Measurements from ENCODE around the gene LIN9. TPM values are rescaled to one million over a fixed set of nuclear protein-coding genes. Genes with fewer than 3 reads are reported as not detected.

The LIN9 gene
- total and polyA plus RNA-seq, 2 of the 8 experiments (the other 6 are each of a cell fraction or from before 2014, with no cell fraction given): 5.6 to 12.6 TPM

DNA sequence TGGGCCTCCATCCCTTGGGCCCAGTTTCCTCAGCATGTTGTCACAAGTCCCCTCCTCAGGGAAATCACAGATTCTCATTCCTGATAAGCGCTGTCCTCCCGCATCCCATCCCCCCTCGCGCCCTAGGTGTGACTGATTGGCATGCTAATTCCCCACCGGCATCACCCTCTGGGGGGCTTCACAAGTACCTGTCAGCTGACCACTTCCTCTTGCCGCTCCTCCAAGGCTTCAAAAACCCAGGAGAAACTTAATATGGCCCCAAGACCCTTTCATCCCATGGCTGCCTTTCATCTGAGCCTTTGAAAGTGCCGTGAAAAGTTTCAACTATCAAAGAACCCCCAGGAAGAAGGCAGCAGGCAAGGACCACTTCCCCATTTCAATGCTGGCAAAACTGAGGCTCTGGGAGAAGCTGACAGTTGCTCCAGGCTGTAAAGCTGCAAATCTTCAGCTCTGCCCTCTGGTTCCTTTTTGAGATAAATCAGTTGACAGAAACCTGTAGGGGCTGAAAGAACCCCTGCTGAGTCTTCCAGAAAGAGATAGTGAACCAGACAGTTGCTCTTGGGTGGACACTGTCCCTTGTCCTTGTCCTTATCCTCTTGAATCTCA, 98.3 kb downstream of the LIN9 start (continued):
- TF ChIP-seq TEAD4 (IDR thresholded peaks at IDR 0.05; ENCODE audit: low read depth, low read length): peak; percentile 30; the same call in 1 of the 2 replicates
- no peak for TF ChIP-seq SP2 (IDR thresholded peaks at IDR 0.05; ENCODE audit: low read length)
- no peak for TF ChIP-seq NRF1 (IDR thresholded peaks at IDR 0.05; ENCODE audit: low read depth, low read length)
- TF ChIP-seq YY1 (IDR thresholded peaks at IDR 0.05; ENCODE audit: low read depth, low read length): 0 out of 2 replicates have a peak, but pooled peaks have one; percentile 9
- no peak for TF ChIP-seq TCF12 (IDR thresholded peaks at IDR 0.05; ENCODE audit: low read depth, low read length)
- no peak for TF ChIP-seq SIN3A (conservative IDR thresholded peaks at IDR 0.05 in 1 of 2, IDR thresholded peaks at IDR 0.05 in 1 of 2; ENCODE audit: low read depth in 1 of 2, low read length in 2 of 2)
- no peak for TF ChIP-seq CREB1 (IDR thresholded peaks at IDR 0.05)
- no peak for TF ChIP-seq JUN (IDR thresholded peaks at IDR 0.05; ENCODE audit: low read depth, low read length)
- TF ChIP-seq EZH2 (IDR thresholded peaks at IDR 0.05; ENCODE audit: low read depth, low read length, severe bottlenecking): no peak
- TF ChIP-seq MAX (IDR thresholded peaks at IDR 0.05): 0 out of 2 replicates have a peak, but pooled peaks have one; percentile 33
- TF ChIP-seq TAF1 (IDR thresholded peaks at IDR 0.05; ENCODE audit: low read depth, low read length): no peak
- TF ChIP-seq CBX5 (IDR thresholded peaks at IDR 0.05; ENCODE audit: low read depth, low read length): no peak
- TF ChIP-seq ATF2 (IDR thresholded peaks at IDR 0.05; ENCODE audit: low read length): no peak; the same call in 1 of the 2 replicates
- TF ChIP-seq FOSL1 (IDR thresholded peaks at IDR 0.05; ENCODE audit: insufficient read depth, low read depth, low read length): no peak

Data from H1 (cell line).